ENCODE data around the gene GNAO1.

DNA sequence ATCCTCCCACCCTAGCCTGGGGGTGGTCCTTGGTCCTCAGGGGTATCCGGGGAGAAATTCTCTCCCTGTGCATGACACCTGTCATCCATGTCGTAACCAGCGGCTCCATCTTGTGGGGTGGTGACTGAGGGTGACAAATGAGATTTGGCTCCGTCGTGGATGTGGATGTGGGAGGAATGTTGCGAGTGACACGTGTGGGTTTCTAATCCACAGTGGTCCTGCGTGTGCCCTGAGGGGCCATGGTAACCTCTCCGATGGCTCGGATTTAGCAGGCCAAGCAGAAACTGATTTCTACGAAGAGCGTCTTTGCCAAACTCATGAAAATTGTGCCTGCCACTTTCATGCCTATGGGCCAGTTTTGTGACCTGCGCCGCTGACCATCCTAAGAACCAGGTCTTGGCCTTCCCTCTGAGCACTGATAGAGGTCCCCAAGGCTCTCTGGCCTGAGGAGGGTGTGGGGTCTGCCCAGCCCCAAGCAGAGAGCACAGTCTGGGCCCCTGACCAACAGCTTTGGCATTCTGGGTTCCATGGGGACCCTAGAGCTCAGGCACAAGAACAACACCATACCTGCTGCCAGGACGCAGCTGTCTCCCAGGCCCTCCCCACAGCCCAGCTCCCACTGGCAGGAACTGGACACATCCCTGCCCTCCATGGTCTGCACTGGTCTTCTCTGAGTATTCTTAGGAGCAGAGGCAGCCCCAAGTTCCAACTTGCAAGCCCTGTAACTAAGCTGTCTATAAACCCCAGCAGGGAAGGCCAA, 155.0 kb downstream of the GNAO1 start:
- TF ChIP-seq, protein P1, sequence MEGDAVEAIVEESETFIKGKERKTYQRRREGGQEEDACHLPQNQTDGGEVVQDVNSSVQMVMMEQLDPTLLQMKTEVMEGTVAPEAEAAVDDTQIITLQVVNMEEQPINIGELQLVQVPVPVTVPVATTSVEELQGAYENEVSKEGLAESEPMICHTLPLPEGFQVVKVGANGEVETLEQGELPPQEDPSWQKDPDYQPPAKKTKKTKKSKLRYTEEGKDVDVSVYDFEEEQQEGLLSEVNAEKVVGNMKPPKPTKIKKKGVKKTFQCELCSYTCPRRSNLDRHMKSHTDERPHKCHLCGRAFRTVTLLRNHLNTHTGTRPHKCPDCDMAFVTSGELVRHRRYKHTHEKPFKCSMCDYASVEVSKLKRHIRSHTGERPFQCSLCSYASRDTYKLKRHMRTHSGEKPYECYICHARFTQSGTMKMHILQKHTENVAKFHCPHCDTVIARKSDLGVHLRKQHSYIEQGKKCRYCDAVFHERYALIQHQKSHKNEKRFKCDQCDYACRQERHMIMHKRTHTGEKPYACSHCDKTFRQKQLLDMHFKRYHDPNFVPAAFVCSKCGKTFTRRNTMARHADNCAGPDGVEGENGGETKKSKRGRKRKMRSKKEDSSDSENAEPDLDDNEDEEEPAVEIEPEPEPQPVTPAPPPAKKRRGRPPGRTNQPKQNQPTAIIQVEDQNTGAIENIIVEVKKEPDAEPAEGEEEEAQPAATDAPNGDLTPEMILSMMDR (IDR thresholded peaks at IDR 0.05): no peak
- TF ChIP-seq EZH2 (IDR thresholded peaks at IDR 0.05; ENCODE audit: borderline replicate concordance, insufficient read depth, low read depth, low read length, poor library complexity, severe bottlenecking): no peak

Measured in B cell (primary cell).